Thyroid gland (tissue), 4 donors: ENCODE measurements around the gene MSH5.

Source experiments
- CTCF ChIP-seq, 6 experiments: fragments of 200-600 bp in 3 of 6; fragments of 450-650 bp in 3 of 6; sonication (generic) in 3 of 6; IDR thresholded peaks; one replicate each; pipeline ENCODE4 v1.5.1; 2016 to 2019; ENCODE audit warnings: antibody characterized with exemption in 6 of 6, mild to moderate bottlenecking in 2 of 6, inconsistent platforms in 1 of 6, moderate library complexity in 1 of 6
- POLR2A ChIP-seq, 2 donors: fragments of 450-650 bp; IDR thresholded peaks; one replicate each; pipeline ENCODE4 v1.6.1; 2017; ENCODE audit warnings: antibody characterized with exemption in 2 of 2, mild to moderate bottlenecking in 2 of 2, moderate library complexity in 1 of 2

- TF ChIP-seq POLR2A (IDR thresholded peaks at IDR 0.05) (no peak), CTCF (IDR thresholded peaks at IDR 0.05) (no peak)
Measured at GRCh38 chr6:31722173-31722572, 17.6 kb upstream of the MSH5 start.
